Activated T-helper 2 cell treated with anti-CD3 and anti-CD28 coated beads, Interferon-gamma antibody, Interleukin-2, Interleukin-4, amounts not matched to agents 10 μg/mL and 5 μg/mL and 100 μg/mL, durations not matched to agents 14 hours and 24 hours and 36 hours (primary cell): ENCODE measurements around the gene SLC18A2. TPM values are rescaled to one million over a fixed set of nuclear protein-coding genes. Genes with fewer than 3 reads are reported as not detected.

ENCODE experiments used
- DNase-seq: peaks from one replicate; pipeline ENCODE4 v3.0.0; 2021; ENCODE audit warnings: low spot score
- H3K27ac Mint-ChIP-seq: one replicate; pipeline ENCODE4 v1.8.0; 2021; ENCODE audit warnings: mixed read lengths
- H3K27me3 Mint-ChIP-seq: one replicate; pipeline ENCODE4 v1.8.0; 2021; ENCODE audit warnings: low read depth, mixed read lengths
- H3K36me3 Mint-ChIP-seq: one replicate; pipeline ENCODE4 v1.8.0; 2021; ENCODE audit warnings: low read depth, mixed read lengths
- H3K4me1 Mint-ChIP-seq: one replicate; pipeline ENCODE4 v1.8.0; 2021; ENCODE audit warnings: low read depth, mixed read lengths
- H3K4me3 Mint-ChIP-seq: one replicate; pipeline ENCODE4 v1.8.0; 2021; ENCODE audit warnings: low read depth, mild to moderate bottlenecking, moderate library complexity, mixed read lengths
- H3K9me3 Mint-ChIP-seq: one replicate; pipeline ENCODE4 v1.8.0; 2021; ENCODE audit warnings: mixed read lengths
- intact Hi-C: fragments of 100-400 bp; cut with micrococcal nuclease; formaldehyde crosslinking; loops from one replicate; pipeline ENCODE4 v1.15.1; 2023
- total RNA-seq: library from RNA; stranded (reverse); gene quantifications from 2 replicates; pipeline ENCODE4 v1.2.3, GENCODE V29; 2022

SLC18A2 gene
- total RNA-seq, 1 donor from 2014 or later = not detected

DNA sequence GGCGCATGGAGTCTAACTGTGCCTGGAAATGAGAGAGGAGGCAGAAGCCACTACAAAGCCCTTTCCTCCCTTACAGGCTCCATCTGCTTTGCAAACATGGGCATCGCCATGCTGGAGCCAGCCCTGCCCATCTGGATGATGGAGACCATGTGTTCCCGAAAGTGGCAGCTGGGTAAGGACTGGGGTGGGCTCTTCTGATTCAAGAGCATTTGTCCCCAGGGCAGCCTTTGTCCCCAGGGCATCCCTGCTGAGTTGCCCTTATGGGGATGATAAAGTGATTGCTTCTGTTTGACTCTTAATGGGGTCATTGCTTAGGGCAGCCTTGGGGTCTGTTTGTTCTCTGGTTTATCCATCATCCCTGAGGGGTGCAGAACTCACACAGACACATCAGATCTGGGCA lies 16.8 kb downstream of the SLC18A2 start:
- H3K4me3 Mint-ChIP-seq = no peak overlapping the region
- no peak overlapping the region for H3K27ac Mint-ChIP-seq
- intact Hi-C loops = no loop called here
- no peaks in the 10 kb centered on the region for H3K36me3 Mint-ChIP-seq
- peaks cover 13% of the 10 kb centered on the region for H3K27me3 Mint-ChIP-seq
- H3K9me3 Mint-ChIP-seq = no peaks in the 10 kb centered on the region
- no peak for DNase-seq
- peaks cover 16% of the 10 kb centered on the region for H3K4me1 Mint-ChIP-seq

DNA sequence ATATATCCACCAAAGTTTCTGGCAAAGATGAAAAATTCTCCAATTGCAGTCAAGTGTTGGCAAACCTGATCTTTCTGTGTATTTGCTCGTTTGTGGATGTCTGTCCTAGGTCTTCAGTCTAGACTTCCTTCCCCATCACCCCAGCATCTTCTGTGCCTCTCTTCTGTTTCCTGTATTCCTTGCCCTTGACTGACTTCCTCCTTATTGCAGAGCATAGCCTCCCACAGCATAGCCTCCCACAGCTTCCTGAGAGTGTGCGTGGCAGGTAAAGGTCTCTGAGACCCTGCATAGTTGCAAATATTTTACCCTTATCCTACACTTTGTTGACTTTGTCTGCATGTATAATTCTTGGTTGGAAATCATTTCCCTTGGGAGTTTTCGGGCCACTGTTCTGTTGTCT lies 18.4 kb downstream of the SLC18A2 start:
- H3K36me3 Mint-ChIP-seq = no peaks in the 10 kb centered on the region
- no peak overlapping the region for H3K27ac Mint-ChIP-seq
- H3K4me1 Mint-ChIP-seq = peaks cover 16% of the 10 kb centered on the region
- H3K4me3 Mint-ChIP-seq = no peak overlapping the region
- peaks cover 13% of the 10 kb centered on the region for H3K27me3 Mint-ChIP-seq
- H3K9me3 Mint-ChIP-seq = no peaks in the 10 kb centered on the region
- no peak for DNase-seq
- intact Hi-C loops = no loop called here

DNA sequence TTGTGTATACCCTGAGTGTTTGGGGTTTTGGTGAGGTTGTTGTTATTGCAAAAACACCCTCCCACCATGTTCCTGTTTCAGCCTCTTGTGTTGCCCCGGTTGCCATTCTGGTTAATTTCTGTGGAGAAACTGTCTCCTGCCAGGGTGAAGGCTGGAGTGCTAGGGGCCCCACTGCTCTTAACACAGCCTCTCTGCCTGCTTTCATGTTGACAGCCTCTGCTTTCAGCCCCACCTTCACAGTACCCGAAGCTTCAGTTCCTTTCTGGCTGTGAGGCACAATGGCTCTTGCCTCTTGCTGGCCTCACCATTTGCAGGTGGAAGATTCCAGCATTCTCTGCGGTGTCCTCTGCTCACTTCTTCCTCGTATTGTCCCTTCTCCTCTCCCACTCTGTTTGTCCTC lies 19.2 kb downstream of the SLC18A2 start:
- no peaks in the 10 kb centered on the region for H3K36me3 Mint-ChIP-seq
- H3K27ac Mint-ChIP-seq = no peak overlapping the region
- peaks cover 11% of the 10 kb centered on the region for H3K27me3 Mint-ChIP-seq
- no peak overlapping the region for H3K4me3 Mint-ChIP-seq
- intact Hi-C loops = no loop called here
- no peak for DNase-seq
- peaks cover 16% of the 10 kb centered on the region for H3K4me1 Mint-ChIP-seq
- no peaks in the 10 kb centered on the region for H3K9me3 Mint-ChIP-seq

DNA sequence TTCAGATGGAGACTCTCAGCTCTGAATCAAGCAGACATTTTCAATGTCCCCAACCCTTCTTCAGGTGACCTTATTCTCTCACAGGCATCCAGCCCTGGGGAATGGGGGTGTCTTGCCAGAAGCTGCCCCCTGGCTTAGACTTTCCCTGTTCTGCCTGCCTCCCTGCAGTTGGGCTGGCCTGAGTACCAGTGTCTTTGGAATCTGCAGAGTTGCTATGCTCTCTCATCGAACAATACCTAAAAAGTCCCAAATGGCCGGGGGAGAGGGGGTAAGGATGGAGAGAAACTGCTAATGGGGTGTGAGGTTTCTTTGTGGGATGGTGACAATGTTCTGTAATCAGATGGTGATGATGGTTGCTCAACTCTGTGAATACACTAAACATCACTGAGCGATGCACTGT lies 20.6 kb downstream of the SLC18A2 start:
- no peak for DNase-seq
- Mint-ChIP-seq H3K36me3 (no peaks in the 10 kb centered on the region), H3K27ac (no peak overlapping the region), H3K9me3 (no peaks in the 10 kb centered on the region), H3K27me3 (peaks cover 11% of the 10 kb centered on the region), H3K4me1 (peaks cover 16% of the 10 kb centered on the region), H3K4me3 (no peak overlapping the region)
- intact Hi-C loops = no loop called here

GRCh38 chr10:117262291-117262902 lies 21.5 kb downstream of the SLC18A2 start:
- Mint-ChIP-seq H3K4me1 (peaks cover 16% of the 10 kb centered on the region), H3K4me3 (no peak overlapping the region), H3K36me3 (no peaks in the 10 kb centered on the region), H3K27me3 (peaks cover 11% of the 10 kb centered on the region), H3K9me3 (no peaks in the 10 kb centered on the region), H3K27ac (no peak overlapping the region)
- intact Hi-C loops = no loop called here
- DNase-seq = no peak

GRCh38 chr10:117262903-117263293 lies 22.0 kb downstream of the SLC18A2 start:
- Mint-ChIP-seq H3K9me3 (no peaks in the 10 kb centered on the region), H3K4me1 (peaks cover 16% of the 10 kb centered on the region), H3K27me3 (peaks cover 9% of the 10 kb centered on the region), H3K36me3 (no peaks in the 10 kb centered on the region), H3K27ac (no peak overlapping the region), H3K4me3 (no peak overlapping the region)
- intact Hi-C loops = no loop called here
- no peak for DNase-seq

GRCh38 chr10:117264782-117265181 lies 23.9 kb downstream of the SLC18A2 start:
- no peaks in the 10 kb centered on the region for H3K27me3 Mint-ChIP-seq
- DNase-seq = no peak
- H3K4me1 Mint-ChIP-seq = peaks cover 8% of the 10 kb centered on the region
- H3K36me3 Mint-ChIP-seq = no peaks in the 10 kb centered on the region
- H3K27ac Mint-ChIP-seq = no peak overlapping the region
- no peak overlapping the region for H3K4me3 Mint-ChIP-seq
- intact Hi-C loops = no loop called here
- no peaks in the 10 kb centered on the region for H3K9me3 Mint-ChIP-seq

- no peaks in the 10 kb centered on the region for H3K4me1 Mint-ChIP-seq
- no peak overlapping the region for H3K27ac Mint-ChIP-seq
- no peaks in the 10 kb centered on the region for H3K9me3 Mint-ChIP-seq
- H3K4me3 Mint-ChIP-seq = no peak overlapping the region
- H3K27me3 Mint-ChIP-seq = peaks cover 2% of the 10 kb centered on the region
- intact Hi-C loops = no loop called here
- DNase-seq = no peak
- no peaks in the 10 kb centered on the region for H3K36me3 Mint-ChIP-seq
Observed at GRCh38 chr10:117266400-117266799, 25.5 kb downstream of the SLC18A2 start.

GRCh38 chr10:117266812-117267211 lies 25.9 kb downstream of the SLC18A2 start:
- no peaks in the 10 kb centered on the region for H3K36me3 Mint-ChIP-seq
- no peak overlapping the region for H3K4me3 Mint-ChIP-seq
- no peaks in the 10 kb centered on the region for H3K4me1 Mint-ChIP-seq
- H3K27ac Mint-ChIP-seq = no peak overlapping the region
- H3K9me3 Mint-ChIP-seq = no peaks in the 10 kb centered on the region
- DNase-seq = no peak
- H3K27me3 Mint-ChIP-seq = peaks cover 2% of the 10 kb centered on the region
- intact Hi-C loops = no loop called here

DNA sequence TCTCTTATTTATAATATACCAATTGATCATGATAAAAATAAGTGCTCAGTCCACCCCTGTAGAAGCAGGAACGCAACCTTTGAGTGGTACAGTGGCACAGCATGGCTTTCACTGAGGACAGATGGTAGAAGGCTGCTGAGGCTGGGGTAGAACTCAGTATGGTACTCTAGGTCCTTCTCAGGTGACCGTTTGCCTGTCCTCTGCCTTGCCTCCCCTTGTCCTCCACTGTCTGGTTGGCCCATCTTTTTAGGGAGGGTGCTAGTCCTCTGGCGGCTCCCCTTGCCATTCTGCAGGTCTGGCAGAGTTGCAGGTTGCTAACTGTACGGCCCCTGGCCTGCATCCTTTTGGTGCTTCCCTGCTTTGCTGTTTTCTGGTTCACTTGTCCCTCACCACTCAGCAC lies 27.3 kb downstream of the SLC18A2 start:
- DNase-seq = no peak

GRCh38 chr10:117268907-117269306 lies 28.0 kb downstream of the SLC18A2 start:
- intact Hi-C loops = no loop called here
- no peak overlapping the region for H3K27ac Mint-ChIP-seq
- no peaks in the 10 kb centered on the region for H3K9me3 Mint-ChIP-seq
- no peak overlapping the region for H3K4me3 Mint-ChIP-seq
- peaks cover 2% of the 10 kb centered on the region for H3K27me3 Mint-ChIP-seq
- DNase-seq = no peak
- no peaks in the 10 kb centered on the region for H3K36me3 Mint-ChIP-seq
- no peaks in the 10 kb centered on the region for H3K4me1 Mint-ChIP-seq

More for the DNA sequence above, 27.3 kb downstream of the SLC18A2 start:
- no peaks in the 10 kb centered on the region for H3K4me1 Mint-ChIP-seq
- H3K27ac Mint-ChIP-seq = no peak overlapping the region
- H3K36me3 Mint-ChIP-seq = no peaks in the 10 kb centered on the region
- no peak overlapping the region for H3K4me3 Mint-ChIP-seq
- peaks cover 2% of the 10 kb centered on the region for H3K27me3 Mint-ChIP-seq
- intact Hi-C loops = no loop called here
- no peaks in the 10 kb centered on the region for H3K9me3 Mint-ChIP-seq

DNA sequence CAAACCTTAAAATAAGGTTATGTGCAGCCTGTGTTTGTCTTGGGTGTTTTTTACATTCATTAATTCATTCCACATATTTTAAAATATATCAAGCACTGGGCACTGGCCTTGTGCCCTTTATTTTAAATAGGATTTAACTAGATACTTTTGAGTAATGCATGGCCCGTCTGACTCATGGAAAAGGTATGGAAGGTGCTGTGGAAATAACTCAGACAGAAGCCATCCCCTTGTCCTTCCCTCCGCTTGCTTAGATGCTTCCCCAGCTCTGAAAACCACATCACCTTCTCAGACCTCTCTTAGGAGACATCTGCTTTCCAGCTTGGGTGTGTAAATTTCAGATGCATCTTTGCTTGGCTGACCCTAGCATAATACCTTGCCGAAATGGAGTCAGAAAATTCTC lies 30.5 kb downstream of the SLC18A2 start:
- no peak overlapping the region for H3K27ac Mint-ChIP-seq
- H3K4me1 Mint-ChIP-seq = no peaks in the 10 kb centered on the region
- H3K27me3 Mint-ChIP-seq = peaks cover 2% of the 10 kb centered on the region
- DNase-seq = no peak
- intact Hi-C loops = no loop called here
- no peaks in the 10 kb centered on the region for H3K36me3 Mint-ChIP-seq
- no peaks in the 10 kb centered on the region for H3K9me3 Mint-ChIP-seq
- H3K4me3 Mint-ChIP-seq = no peak overlapping the region

DNA sequence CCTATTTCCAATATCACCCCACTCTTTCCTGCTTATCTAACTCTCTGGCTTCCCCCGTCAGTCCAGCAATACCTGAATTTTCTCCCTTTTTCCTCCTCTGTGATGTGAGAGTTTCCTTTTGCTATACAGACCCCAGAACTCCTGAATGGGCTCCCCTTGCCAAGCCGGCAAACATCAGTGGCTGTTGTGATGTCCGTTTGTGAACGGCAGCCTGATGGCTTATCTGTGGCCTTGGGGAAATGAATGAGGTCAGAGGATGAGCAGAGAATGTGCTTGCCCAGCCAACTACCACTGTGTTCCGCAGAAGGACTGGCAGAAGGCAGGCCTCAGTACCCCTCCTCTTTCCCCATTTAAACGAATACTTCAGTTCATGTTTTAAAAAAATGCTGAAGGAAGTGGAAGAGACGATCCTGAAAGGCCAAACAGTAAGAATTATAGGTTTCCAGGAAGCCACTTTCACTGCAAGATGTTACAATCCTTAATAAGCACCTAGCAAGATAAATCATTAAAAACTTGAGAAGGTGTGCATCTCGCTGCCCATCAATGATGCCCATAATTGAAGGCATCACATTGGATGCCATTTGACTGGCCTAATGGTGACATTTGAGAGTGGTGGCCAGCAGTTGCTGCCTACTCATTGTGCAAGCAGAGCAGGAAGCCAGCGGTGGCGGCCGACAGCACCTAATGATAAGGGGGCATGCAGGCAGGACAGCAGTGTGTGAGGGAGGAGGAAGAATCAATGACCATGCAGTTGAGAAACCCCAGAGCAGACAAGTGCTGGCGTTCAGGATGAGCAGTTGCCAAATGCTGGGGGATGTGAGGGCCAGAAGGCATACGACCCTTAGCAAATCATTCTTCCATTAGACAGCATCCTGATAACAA lies 31.5 kb downstream of the SLC18A2 start:
- no peak for DNase-seq
- Mint-ChIP-seq H3K36me3 (no peaks in the 10 kb centered on the region), H3K4me3 (no peak overlapping the region), H3K9me3 (no peaks in the 10 kb centered on the region), H3K27me3 (peaks cover 2% of the 10 kb centered on the region), H3K4me1 (no peaks in the 10 kb centered on the region), H3K27ac (no peak overlapping the region)
- intact Hi-C loops = no loop called here
